ENCODE results near the gene DNAJB6. TPM values are rescaled to one million over a fixed set of nuclear protein-coding genes. Genes with fewer than 3 reads are reported as not detected.

DNAJB6 gene
- total RNA-seq, 2 experiments from 2014 or later = 85.9 to 97.1 TPM

DNA sequence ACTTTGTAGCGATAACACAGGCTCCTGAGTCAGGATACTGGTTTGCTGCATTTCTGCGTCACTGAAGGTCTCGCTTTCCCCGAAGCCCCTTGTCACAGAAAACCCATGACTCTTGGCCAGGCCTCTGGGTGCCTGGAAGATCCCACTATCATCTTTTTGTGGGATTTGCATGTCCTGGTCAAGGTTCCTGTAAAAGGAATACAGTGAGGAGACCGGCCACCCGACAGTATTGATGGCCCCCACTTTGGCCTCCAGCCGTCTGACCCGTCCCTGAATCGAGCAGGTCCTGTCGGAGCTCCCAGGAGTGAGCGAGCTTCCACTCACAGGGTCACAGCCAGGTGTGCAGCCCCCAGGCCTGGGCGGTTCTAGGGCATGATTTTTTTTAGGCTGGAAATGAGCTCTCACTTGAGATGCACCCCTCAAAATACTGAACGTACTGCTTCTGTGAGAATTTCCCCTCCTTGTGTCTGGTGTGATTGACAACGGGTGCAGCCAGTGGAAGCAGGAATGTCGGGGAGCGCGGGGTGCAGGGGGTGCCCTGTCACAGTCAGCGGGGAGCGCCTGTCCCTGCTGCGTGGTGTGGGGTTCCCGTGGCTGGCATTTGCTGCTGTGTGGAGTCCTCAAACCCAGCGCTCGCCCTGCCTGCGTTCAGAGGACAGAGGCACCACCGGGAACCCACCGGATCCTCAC is 75.8 kb downstream of the DNAJB6 start:
- Mint-ChIP-seq H3K4me1 (peaks cover 28% of the 10 kb centered on the region), H3K4me3 (no peak overlapping the region), H3K9me3 (no peaks in the 10 kb centered on the region), H3K27ac (peak overlapping the region; percentile 94), H3K27me3 (no peaks in the 10 kb centered on the region), H3K36me3 (ENCODE audit: low read depth) (peaks cover 31% of the 10 kb centered on the region)
- POLR2A ChIA-PET = no interaction called here
- no peak for DNase-seq
- CTCF ChIA-PET = no interaction called here

DNA sequence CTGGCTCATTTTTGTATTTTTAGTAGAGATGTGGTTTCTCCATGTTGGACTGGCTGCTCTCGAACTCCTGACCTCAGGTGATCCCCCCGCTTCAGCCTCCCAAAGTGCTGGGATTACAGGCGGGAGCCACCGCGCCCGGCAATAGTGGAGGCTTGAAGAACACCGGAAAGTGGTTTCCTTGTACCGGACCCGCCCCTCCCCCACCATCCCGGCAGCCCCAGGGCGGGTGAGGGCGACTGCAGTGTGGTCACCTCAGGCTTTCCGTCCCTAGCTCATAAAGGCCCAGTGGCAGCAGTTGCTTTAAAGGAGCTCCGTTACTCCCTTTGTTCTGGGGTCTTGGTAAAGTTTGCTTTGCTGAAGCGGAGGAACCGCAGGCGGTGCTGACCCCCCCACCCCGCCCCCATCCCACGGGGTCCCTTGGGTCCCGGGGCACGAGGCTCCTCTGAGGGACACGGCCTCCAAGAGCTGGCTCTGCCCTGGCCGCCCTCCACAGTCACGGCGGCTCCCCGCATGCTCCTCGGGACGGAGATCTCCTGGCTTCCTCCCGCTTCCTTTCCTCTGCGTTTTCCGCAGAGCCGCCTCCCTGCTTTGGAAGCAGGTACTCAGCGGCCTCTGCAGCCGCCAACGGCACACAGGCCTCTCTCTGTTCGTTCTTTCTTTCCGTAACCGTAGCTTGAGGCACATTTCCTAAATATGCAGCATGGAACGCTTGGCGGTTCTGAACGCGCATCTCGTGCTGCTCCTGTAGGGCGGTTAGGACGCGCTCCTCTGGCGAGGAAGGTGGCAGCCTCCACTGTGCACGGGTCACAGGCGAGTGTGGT is 77.3 kb downstream of the DNAJB6 start:
- Mint-ChIP-seq H3K27ac (no peak overlapping the region), H3K9me3 (no peaks in the 10 kb centered on the region), H3K36me3 (ENCODE audit: low read depth) (peaks cover 27% of the 10 kb centered on the region), H3K4me1 (peaks cover 28% of the 10 kb centered on the region), H3K4me3 (no peak overlapping the region), H3K27me3 (no peaks in the 10 kb centered on the region)
- ChIA-PET CTCF (no interaction called here), POLR2A (no interaction called here)
- no peak for DNase-seq

DNA sequence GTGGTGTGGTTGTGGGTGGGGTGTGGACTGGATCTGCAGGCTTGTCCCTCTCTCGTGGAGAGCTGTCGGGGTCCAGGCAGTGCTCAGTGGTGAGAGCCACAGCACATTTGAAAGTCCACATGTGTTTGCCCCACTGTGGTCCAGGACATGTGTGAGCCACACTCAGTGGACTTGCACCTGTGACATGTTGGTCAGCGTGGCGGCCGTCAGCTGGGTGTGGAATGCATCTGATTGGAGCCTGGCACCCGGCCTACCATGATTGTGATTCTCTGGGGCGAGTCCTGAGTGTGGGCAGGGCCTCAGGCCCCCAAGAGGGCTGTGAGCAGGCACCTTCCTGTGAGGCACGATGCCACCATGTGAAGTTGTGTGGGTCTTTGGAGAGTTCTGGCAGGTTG is 77.9 kb downstream of the DNAJB6 start:
- Mint-ChIP-seq H3K36me3 (ENCODE audit: low read depth) (peaks cover 27% of the 10 kb centered on the region), H3K4me1 (peaks cover 28% of the 10 kb centered on the region), H3K9me3 (no peaks in the 10 kb centered on the region), H3K4me3 (no peak overlapping the region), H3K27me3 (no peaks in the 10 kb centered on the region), H3K27ac (no peak overlapping the region)
- POLR2A ChIA-PET = no interaction called here
- CTCF ChIA-PET = no interaction called here
- no peak for DNase-seq

DNA sequence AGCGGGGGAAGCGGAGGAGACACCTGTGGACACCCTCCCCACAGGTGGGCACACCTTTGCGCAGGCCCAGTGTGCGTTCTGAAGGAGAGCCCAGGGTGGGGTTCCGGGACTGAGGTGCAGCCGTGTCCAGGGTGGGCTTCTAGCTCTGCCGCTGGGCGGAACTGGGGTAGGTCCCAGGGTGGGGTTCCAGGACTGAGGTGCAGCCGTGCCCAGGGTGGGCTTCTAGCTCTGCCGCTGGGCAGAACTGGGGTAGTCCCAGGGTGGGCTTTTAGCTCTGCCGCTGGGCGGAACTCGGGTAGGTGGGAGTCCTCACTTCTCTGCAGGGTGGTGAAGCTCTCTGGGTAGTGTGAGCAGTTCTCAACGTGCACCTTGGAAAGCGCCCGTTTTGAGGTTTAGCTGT is 78.7 kb downstream of the DNAJB6 start:
- ChIA-PET CTCF (no interaction called here), POLR2A (no interaction called here)
- H3K27ac Mint-ChIP-seq = no peak overlapping the region
- H3K27me3 Mint-ChIP-seq = no peaks in the 10 kb centered on the region
- H3K36me3 Mint-ChIP-seq (ENCODE audit: low read depth) = peaks cover 25% of the 10 kb centered on the region
- DNase-seq = no peak
- no peaks in the 10 kb centered on the region for H3K9me3 Mint-ChIP-seq
- no peak overlapping the region for H3K4me3 Mint-ChIP-seq
- peaks cover 26% of the 10 kb centered on the region for H3K4me1 Mint-ChIP-seq

DNA sequence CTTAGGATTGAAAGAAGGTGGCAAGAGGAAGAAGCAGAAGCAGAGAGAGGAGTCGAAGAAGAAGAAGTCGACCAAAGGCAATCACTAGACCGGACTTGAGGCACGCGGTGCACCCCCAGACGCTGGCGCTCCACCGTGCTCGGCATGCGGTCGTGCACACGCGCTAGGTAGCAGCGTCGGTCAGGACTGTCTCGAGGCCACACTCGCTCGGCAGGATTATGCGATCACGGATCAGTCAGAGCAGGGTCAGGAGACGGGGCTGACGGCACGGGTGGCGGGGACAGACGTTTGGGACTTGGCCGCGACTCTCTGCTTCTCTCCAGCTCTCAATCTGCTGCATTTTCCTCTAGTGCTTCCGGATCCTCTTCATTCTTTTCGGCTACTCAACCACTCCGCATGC is 79.2 kb downstream of the DNAJB6 start:
- H3K27ac Mint-ChIP-seq = no peak overlapping the region
- H3K9me3 Mint-ChIP-seq = no peaks in the 10 kb centered on the region
- H3K4me3 Mint-ChIP-seq = no peak overlapping the region
- ChIA-PET CTCF (no interaction called here), POLR2A (no interaction called here)
- H3K36me3 Mint-ChIP-seq (ENCODE audit: low read depth) = peaks cover 25% of the 10 kb centered on the region
- H3K4me1 Mint-ChIP-seq = peaks cover 23% of the 10 kb centered on the region
- DNase-seq = no peak
- H3K27me3 Mint-ChIP-seq = no peaks in the 10 kb centered on the region

DNA sequence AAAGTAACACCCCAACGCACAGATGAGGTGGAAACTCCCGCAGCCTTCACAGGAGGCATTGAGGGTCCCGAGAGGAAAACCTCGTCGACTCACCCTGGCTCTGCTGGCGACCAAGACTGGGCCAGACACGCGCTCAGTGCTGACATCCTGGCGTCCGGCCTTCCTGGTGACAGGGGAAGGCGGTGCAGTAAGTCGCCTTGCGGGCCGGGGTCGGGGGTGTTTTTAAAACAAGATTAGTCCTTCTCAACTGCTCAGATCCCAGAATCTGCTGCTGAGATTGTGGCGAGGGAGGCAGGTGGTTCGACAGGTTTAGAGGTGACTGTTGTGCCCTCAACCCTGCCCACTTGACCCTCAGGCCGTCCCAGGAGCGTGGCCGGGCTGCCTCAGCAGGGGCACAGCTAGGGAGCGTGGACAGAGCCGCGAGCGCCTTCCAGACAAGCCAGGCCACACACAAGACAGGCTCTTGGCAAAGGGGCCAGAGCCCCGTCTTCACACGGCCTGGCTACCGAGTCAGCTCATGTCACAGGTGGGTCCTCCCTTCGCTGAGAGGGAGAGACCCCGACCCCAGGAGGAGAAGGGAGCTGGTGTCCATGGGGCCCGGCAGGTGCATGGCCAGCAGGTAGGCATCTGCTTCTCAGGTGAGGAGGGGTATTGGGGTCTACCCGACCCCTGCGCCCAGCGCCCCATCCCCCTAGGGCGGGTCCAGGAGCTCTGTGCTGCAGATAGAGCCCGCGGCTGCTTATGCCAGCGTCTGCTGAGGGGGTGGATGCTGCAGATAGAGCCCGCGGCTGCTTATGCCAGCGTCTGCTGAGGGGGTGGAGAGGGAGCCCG is 81.6 kb downstream of the DNAJB6 start:
- H3K4me1 Mint-ChIP-seq = peaks cover 4% of the 10 kb centered on the region
- no peak overlapping the region for H3K4me3 Mint-ChIP-seq
- peaks cover 20% of the 10 kb centered on the region for H3K36me3 Mint-ChIP-seq (ENCODE audit: low read depth)
- no peaks in the 10 kb centered on the region for H3K27me3 Mint-ChIP-seq
- H3K27ac Mint-ChIP-seq = no peak overlapping the region
- DNase-seq = no peak
- ChIA-PET POLR2A (no interaction called here), CTCF (no interaction called here)
- H3K9me3 Mint-ChIP-seq = no peaks in the 10 kb centered on the region

DNA sequence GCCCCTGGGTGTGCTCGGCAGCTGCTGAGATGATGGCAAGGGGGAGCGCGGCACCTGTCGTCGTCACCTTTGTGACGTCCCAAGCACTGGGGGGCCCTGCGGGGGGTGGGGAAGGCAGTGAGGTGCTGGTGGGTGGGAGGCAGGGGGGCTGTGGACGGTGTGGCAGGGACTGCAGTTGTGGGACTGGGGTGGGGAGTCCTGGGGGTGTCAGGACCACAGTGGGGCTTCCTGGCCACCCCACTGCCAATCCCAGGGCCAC is 82.2 kb downstream of the DNAJB6 start:
- Mint-ChIP-seq H3K36me3 (ENCODE audit: low read depth) (peaks cover 20% of the 10 kb centered on the region), H3K4me3 (no peak overlapping the region), H3K4me1 (peaks cover 4% of the 10 kb centered on the region), H3K27ac (no peak overlapping the region), H3K9me3 (no peaks in the 10 kb centered on the region), H3K27me3 (no peaks in the 10 kb centered on the region)
- ChIA-PET POLR2A (no interaction called here), CTCF (interaction anchor here (0.8 kb wide), 1 partner anchor 32 kb away, joined by 3 read pairs; no protein-coding TSS in a partner anchor)
- no peak for DNase-seq

DNA sequence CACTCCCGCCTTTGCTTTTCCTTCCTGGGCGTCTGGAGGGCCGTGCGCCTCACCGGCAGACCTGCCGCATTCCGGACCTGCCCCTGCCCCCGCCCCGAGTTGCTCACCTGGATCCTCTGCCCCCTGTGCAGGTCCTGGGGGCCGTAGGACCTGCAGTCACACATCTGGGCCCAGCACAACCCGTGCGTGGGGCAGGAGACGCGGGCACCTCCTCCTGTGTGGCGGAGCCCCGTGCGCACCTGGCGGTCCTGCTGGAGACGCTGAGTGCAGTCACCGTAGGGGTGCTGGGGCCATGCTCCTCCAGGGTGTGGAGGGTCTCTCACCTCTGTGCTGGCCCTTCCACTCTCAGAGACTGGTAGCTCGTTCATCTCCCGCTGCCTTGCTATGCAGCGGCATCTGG is 85.5 kb downstream of the DNAJB6 start:
- ChIA-PET CTCF (no interaction called here), POLR2A (no interaction called here)
- Mint-ChIP-seq H3K36me3 (ENCODE audit: low read depth) (no peaks in the 10 kb centered on the region), H3K9me3 (no peaks in the 10 kb centered on the region), H3K27me3 (no peaks in the 10 kb centered on the region), H3K4me3 (no peak overlapping the region), H3K4me1 (no peaks in the 10 kb centered on the region), H3K27ac (no peak overlapping the region)
- no peak for DNase-seq

DNA sequence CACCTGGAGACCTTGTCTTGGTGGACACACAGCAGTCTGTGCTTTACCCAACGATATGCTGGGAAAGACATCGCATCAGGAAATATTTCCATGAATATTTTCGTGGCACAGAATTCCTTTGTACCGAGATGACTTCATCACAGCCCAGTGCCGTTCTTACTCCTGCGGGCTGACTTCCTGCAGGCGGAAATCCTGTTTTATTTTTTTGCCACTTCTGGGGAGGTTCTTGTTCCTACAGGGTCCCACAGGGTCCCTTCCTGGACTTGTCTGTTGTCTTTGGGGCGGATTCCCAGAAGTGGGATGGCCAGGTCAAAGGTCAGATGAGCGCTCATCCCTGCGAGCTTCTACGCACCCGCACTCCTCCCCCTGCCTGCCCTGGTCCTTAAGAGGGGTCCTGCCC is 86.5 kb downstream of the DNAJB6 start:
- no peak for DNase-seq
- no peaks in the 10 kb centered on the region for H3K4me1 Mint-ChIP-seq
- H3K9me3 Mint-ChIP-seq = no peaks in the 10 kb centered on the region
- ChIA-PET CTCF (no interaction called here), POLR2A (no interaction called here)
- H3K36me3 Mint-ChIP-seq (ENCODE audit: low read depth) = no peaks in the 10 kb centered on the region
- no peaks in the 10 kb centered on the region for H3K27me3 Mint-ChIP-seq
- H3K27ac Mint-ChIP-seq = no peak overlapping the region
- H3K4me3 Mint-ChIP-seq = no peak overlapping the region

DNA sequence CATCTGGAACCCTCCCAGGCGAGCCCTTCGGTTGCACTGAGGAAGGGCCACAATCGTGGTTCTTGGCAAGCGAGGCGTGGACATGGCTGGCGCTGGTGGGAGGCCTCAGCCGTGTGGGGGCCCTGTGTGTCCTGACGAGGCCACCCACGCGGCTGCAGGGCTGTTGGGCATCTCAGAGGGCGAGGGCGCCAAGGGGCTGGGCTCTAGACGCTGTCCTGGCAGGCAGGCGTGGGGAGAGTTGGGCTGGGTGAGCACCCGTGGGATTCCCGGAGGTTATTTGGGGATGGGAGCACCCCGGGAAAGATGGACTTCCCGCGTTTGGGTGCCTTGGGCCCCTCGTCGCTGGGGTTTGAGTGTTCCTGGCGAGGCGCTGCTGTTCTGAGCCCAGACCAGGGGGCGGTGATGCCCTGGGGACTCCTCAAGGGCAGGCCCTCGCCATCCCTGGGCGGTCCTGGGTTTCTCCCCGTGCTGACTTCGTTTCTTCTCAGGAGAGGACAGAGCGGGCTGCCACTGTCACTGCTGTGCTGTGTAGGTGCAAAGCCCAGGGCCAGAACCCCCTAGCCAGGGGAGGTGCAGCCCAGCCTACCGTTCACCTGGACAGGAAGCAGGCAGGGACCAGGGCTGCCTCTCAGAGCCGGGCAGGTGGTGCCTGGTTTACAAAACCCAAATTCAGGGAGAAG is 87.2 kb downstream of the DNAJB6 start:
- Mint-ChIP-seq H3K36me3 (ENCODE audit: low read depth) (no peaks in the 10 kb centered on the region), H3K4me3 (no peak overlapping the region), H3K4me1 (no peaks in the 10 kb centered on the region), H3K27ac (no peak overlapping the region), H3K9me3 (no peaks in the 10 kb centered on the region), H3K27me3 (no peaks in the 10 kb centered on the region)
- ChIA-PET POLR2A (no interaction called here), CTCF (no interaction called here)
- no peak for DNase-seq

DNA sequence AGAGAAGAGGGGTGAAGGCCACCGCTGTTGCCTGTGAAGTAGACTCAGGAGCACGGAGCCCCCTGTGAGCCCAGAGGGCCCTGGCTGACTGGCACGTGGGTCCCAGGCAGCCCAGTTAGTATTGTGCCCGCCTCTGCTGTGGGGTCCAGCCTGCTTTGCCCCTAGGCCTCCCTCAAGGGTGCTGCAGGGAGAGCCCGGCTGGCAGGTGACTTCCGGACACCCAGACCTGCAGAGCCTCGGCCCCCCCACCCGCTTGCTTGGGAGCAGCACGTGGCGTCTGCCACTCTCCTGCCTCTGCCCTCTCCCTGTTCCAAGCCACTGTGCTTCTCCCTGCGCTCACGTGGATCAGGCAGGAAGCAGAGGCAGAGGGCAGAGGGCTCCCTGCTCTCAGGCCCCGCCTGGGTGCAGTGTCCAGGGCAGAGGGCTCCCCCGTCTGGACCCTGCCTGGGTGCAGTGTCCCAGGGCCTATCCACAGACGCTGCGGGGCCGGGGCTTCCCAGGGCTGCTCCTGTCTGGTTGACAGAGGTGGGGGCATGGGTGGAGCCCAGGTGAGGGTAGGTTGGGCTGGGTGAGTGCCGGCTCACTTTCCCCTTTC is 88.4 kb downstream of the DNAJB6 start:
- H3K4me3 Mint-ChIP-seq = no peak overlapping the region
- no peaks in the 10 kb centered on the region for H3K36me3 Mint-ChIP-seq (ENCODE audit: low read depth)
- no peaks in the 10 kb centered on the region for H3K4me1 Mint-ChIP-seq
- no peak overlapping the region for H3K27ac Mint-ChIP-seq
- DNase-seq = no peak
- no peaks in the 10 kb centered on the region for H3K27me3 Mint-ChIP-seq
- CTCF ChIA-PET = no interaction called here
- H3K9me3 Mint-ChIP-seq = no peaks in the 10 kb centered on the region
- POLR2A ChIA-PET = no interaction called here

DNA sequence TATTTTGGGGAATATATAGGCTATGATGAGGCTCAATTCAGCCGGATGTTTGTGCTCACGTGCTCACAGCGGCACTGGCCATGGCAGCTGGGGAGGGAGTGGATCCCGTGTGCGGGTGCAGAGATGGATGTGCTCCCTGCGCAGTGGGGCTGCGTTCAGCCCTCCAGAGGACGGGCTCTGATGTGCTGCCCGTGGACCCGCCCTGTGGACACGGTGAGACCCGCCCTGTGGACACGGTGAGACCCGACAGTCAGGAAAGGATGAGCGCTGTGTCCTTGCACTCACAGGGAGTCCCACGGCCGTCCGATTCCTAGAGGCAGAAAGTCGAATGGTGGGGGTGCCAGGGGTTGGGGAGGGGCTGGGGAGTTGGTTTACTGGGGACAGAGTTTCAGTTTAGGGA is 89.0 kb downstream of the DNAJB6 start:
- POLR2A ChIA-PET = no interaction called here
- H3K4me1 Mint-ChIP-seq = no peaks in the 10 kb centered on the region
- CTCF ChIA-PET = no interaction called here

More for the DNA sequence above, 89.0 kb downstream of the DNAJB6 start:
- H3K9me3 Mint-ChIP-seq = no peaks in the 10 kb centered on the region
- H3K27ac Mint-ChIP-seq = no peak overlapping the region
- no peaks in the 10 kb centered on the region for H3K36me3 Mint-ChIP-seq (ENCODE audit: low read depth)
- no peaks in the 10 kb centered on the region for H3K27me3 Mint-ChIP-seq
- no peak for DNase-seq
- no peak overlapping the region for H3K4me3 Mint-ChIP-seq
